Liver (tissue), 9 donors: ENCODE data around the gene SMAD5. TPM values are rescaled to one million over a fixed set of nuclear protein-coding genes. Genes with fewer than 3 reads are reported as not detected.

Experiments used
- DNase-seq: peaks from one replicate; pipeline ENCODE4 v3.0.0-alpha.2; 2017; ENCODE audit warnings: low spot score
- H3K27ac ChIP-seq, 2 donors: one replicate each; pipeline ENCODE4 v1.7.0; 2013; ENCODE audit warnings: inconsistent platforms in 2 of 2, low read length in 2 of 2, control low read depth in 1 of 2, low read depth in 1 of 2, mild to moderate bottlenecking in 1 of 2
- H3K27me3 ChIP-seq, 4 donors: one replicate each; pipeline versions ENCODE4 v1.6.1 to v1.7.0; 2013; ENCODE audit warnings: low read length in 3 of 4, inconsistent platforms in 1 of 4, mild to moderate bottlenecking in 1 of 4, moderate library complexity in 1 of 4; ENCODE audit not compliant: control insufficient read depth in 4 of 4, insufficient read depth in 4 of 4
- H3K36me3 ChIP-seq, 4 donors: one replicate each; pipeline versions ENCODE4 v1.6.1 to v1.7.0; 2013; ENCODE audit warnings: low read length in 3 of 4, mild to moderate bottlenecking in 3 of 4, low read depth in 1 of 4, moderate library complexity in 1 of 4; ENCODE audit not compliant: control insufficient read depth in 4 of 4, insufficient read depth in 3 of 4
- H3K4me1 ChIP-seq, 4 donors: one replicate each; pipeline versions ENCODE4 v1.6.1 to v1.7.0; 2013; ENCODE audit warnings: low read length in 3 of 4, mild to moderate bottlenecking in 3 of 4, moderate library complexity in 1 of 4; ENCODE audit not compliant: control insufficient read depth in 4 of 4, insufficient read depth in 4 of 4
- H3K4me3 ChIP-seq, 3 donors: one replicate each; pipeline versions ENCODE4 v1.6.1 to v1.7.0; 2013; ENCODE audit warnings: low read length in 3 of 3, control low read depth in 1 of 3, low read depth in 1 of 3, mild to moderate bottlenecking in 1 of 3
- H3K9ac ChIP-seq, 2 donors: one replicate each; pipeline ENCODE4 v1.7.0; 2013; ENCODE audit warnings: low read length in 2 of 2, mild to moderate bottlenecking in 2 of 2, moderate library complexity in 2 of 2, control low read depth in 1 of 2, low read depth in 1 of 2
- H3K9me3 ChIP-seq, 4 donors: one replicate each; pipeline versions ENCODE4 v1.6.1 to v1.7.0; 2013; ENCODE audit warnings: low read length in 3 of 4; ENCODE audit not compliant: control insufficient read depth in 4 of 4
- ATF3 ChIP-seq: IDR thresholded peaks from 2 replicates; pipeline ENCODE4 v1.6.1; 2016; ENCODE audit warnings: antibody characterized with exemption
- CTCF ChIP-seq: fragments of 150-350 bp; IDR thresholded peaks from 2 replicates; pipeline ENCODE4 v1.5.1; 2017; ENCODE audit warnings: improper control_type of control experiment, low read depth, low read length; ENCODE audit not compliant: missing input control
- EGR1 ChIP-seq, 2 donors: IDR thresholded peaks; 2 replicates each; pipeline ENCODE4 v1.6.1; 2016 to 2018; ENCODE audit warnings: antibody characterized with exemption in 2 of 2, low read depth in 2 of 2
- FOXA1 ChIP-seq: IDR thresholded peaks from 2 replicates; pipeline ENCODE4 v1.6.1; 2016; ENCODE audit warnings: antibody characterized with exemption
- FOXA2 ChIP-seq: IDR thresholded peaks from 2 replicates; pipeline ENCODE4 v1.6.1; 2016; ENCODE audit warnings: antibody characterized with exemption
- GABPA ChIP-seq, 2 donors: IDR thresholded peaks in 1 of 2; conservative IDR thresholded peaks in 1 of 2; 2 replicates each; pipeline ENCODE4 v1.6.1; 2016; ENCODE audit warnings: antibody characterized with exemption in 2 of 2, mild to moderate bottlenecking in 1 of 2, moderate library complexity in 1 of 2
- HNF4A ChIP-seq, 2 donors: conservative IDR thresholded peaks; 2 replicates each; pipeline ENCODE4 v1.6.1; 2016; ENCODE audit warnings: antibody characterized with exemption in 2 of 2, mild to moderate bottlenecking in 2 of 2
- HNF4G ChIP-seq: IDR thresholded peaks from 2 replicates; pipeline ENCODE4 v1.6.1; 2016; ENCODE audit warnings: antibody characterized with exemption
- JUND ChIP-seq, 2 donors: IDR thresholded peaks; 2 replicates each; pipeline ENCODE4 v1.6.1; 2016; ENCODE audit warnings: antibody characterized with exemption in 2 of 2
- MAX ChIP-seq: IDR thresholded peaks from 2 replicates; pipeline ENCODE4 v1.6.1; 2016; ENCODE audit warnings: antibody characterized with exemption
- NR2F2 ChIP-seq: IDR thresholded peaks from 2 replicates; pipeline ENCODE4 v1.6.1; 2016; ENCODE audit warnings: antibody characterized with exemption
- RAD21 ChIP-seq, 2 donors: IDR thresholded peaks; 2 replicates each; pipeline ENCODE4 v1.6.1; 2016; ENCODE audit warnings: antibody characterized with exemption in 2 of 2, mild to moderate bottlenecking in 2 of 2
- REST ChIP-seq: IDR thresholded peaks from 2 replicates; pipeline ENCODE4 v1.6.1; 2016; ENCODE audit warnings: antibody characterized with exemption, mild to moderate bottlenecking
- RXRA ChIP-seq, 2 donors: IDR thresholded peaks; 2 replicates each; pipeline ENCODE4 v1.6.1; 2017 to 2018; ENCODE audit warnings: antibody characterized with exemption in 2 of 2, mild to moderate bottlenecking in 1 of 2
- SP1 ChIP-seq: IDR thresholded peaks from 2 replicates; pipeline ENCODE4 v1.6.1; 2018; ENCODE audit warnings: antibody characterized with exemption, mild to moderate bottlenecking
- TAF1 ChIP-seq: conservative IDR thresholded peaks from 2 replicates; pipeline ENCODE4 v1.6.1; 2016; ENCODE audit warnings: antibody characterized with exemption, mild to moderate bottlenecking
- YY1 ChIP-seq: IDR thresholded peaks from 2 replicates; pipeline ENCODE4 v1.6.1; 2016; ENCODE audit warnings: antibody characterized with exemption, mild to moderate bottlenecking
- ZBTB33 ChIP-seq: IDR thresholded peaks from 2 replicates; pipeline ENCODE4 v1.6.1; 2016; ENCODE audit warnings: antibody characterized with exemption
- WGBS: extraction: QIAGEN DNeasy Blood & Tissue Kit; methylation state at CpG from one replicate; pipeline ENCODE4 v1.1.7; 2013; 5-methylcytosine and 5-hydroxymethylcytosine counted together
- polyA plus RNA-seq, 2 donors: library from polyadenylated mRNA; stranded (reverse) in 1 of 2; unstranded in 1 of 2; fragments of 200-250 nt in 1 of 2; fragments of >200 nt in 1 of 2; fragmentation: Nextera tagmentation in 1 of 2; extraction: Ambion mirVana in 1 of 2; gene quantifications; one replicate each; pipeline versions ENCODE4 v1.2.1 to v1.2.3, GENCODE V29; 2013 to 2015
- total RNA-seq, 2 donors: library from RNA; depleted of rRNA; stranded (reverse); fragments of >200 nt; gene quantifications; one replicate each; pipeline ENCODE4 v1.2.3, GENCODE V29; 2014
- donor health status: healthy.
- donor health status: healthy.
- donor health status: healthy.
- donor health status: healthy.
- donor health status: healthy.

The SMAD5 gene
- total and polyA plus RNA-seq, 4 donors = 5.9 to 42.0 (median 16.3) TPM

GRCh38 chr5:136146201-136146600 is 13.6 kb downstream of the SMAD5 start:
- Histone ChIP-seq H3K27ac (no peak overlapping the region), H3K36me3 (no peaks in the 10 kb centered on the region), H3K9ac (no peak overlapping the region), H3K9me3 (no peaks in the 10 kb centered on the region), H3K27me3 (no peaks in the 10 kb centered on the region), H3K4me3 (no peak overlapping the region), H3K4me1 (peaks cover 4 to 46% (median 21%) of the 10 kb centered on the region in 4 donors)
- no peak for TF ChIP-seq ZBTB33
- no peak for TF ChIP-seq GABPA (IDR thresholded peaks at IDR 0.05 in 1 of 2, conservative IDR thresholded peaks at IDR 0.05 in 1 of 2)
- TF ChIP-seq YY1 = no peak
- TF ChIP-seq HNF4G = no peak
- no peak for TF ChIP-seq RAD21 (IDR thresholded peaks at IDR 0.05)
- TF ChIP-seq FOXA1 = no peak
- no peak for TF ChIP-seq REST
- TF ChIP-seq FOXA2 = no peak
- no peak for TF ChIP-seq RXRA (IDR thresholded peaks at IDR 0.05)
- no peak for TF ChIP-seq TAF1
- TF ChIP-seq JUND (IDR thresholded peaks at IDR 0.05) = no peak
- no peak for TF ChIP-seq CTCF
- TF ChIP-seq ATF3 = no peak
- TF ChIP-seq MAX = no peak
- no peak for TF ChIP-seq EGR1 (IDR thresholded peaks at IDR 0.05; ENCODE audit: low read depth in 2 of 2)
- no peak for TF ChIP-seq HNF4A (conservative IDR thresholded peaks at IDR 0.05)
- DNase-seq = no peak
- WGBS = 83% methylated on average over 3 of the region's 3 CpGs

GRCh38 chr5:136147632-136148031 is 15.0 kb downstream of the SMAD5 start:
- no peak for DNase-seq
- Histone ChIP-seq H3K4me1 (peaks cover 4 to 48% (median 18%) of the 10 kb centered on the region in 4 donors), H3K27ac (no peak overlapping the region), H3K4me3 (no peak overlapping the region), H3K36me3 (no peaks in the 10 kb centered on the region), H3K27me3 (no peaks in the 10 kb centered on the region), H3K9ac (no peak overlapping the region), H3K9me3 (no peaks in the 10 kb centered on the region)
- TF ChIP-seq CTCF (no peak), FOXA2 (no peak), ZBTB33 (no peak), TAF1 (no peak), SP1 (no peak), NR2F2 (no peak), RXRA (IDR thresholded peaks at IDR 0.05) (no peak), JUND (IDR thresholded peaks at IDR 0.05) (no peak), HNF4A (conservative IDR thresholded peaks at IDR 0.05) (no peak), ATF3 (no peak), GABPA (IDR thresholded peaks at IDR 0.05 in 1 of 2, conservative IDR thresholded peaks at IDR 0.05 in 1 of 2) (no peak), EGR1 (IDR thresholded peaks at IDR 0.05; ENCODE audit: low read depth in 2 of 2) (no peak), YY1 (no peak), HNF4G (no peak)
